HFF-Myc (cell line): ENCODE data around the gene LHPP.

ENCODE experiments used
- DNase-seq: peaks from one replicate; pipeline ENCODE4 v3.0.0-alpha.2; 2011; ENCODE audit warnings: low read depth; ENCODE audit errors: extremely low read depth
- H3K4me3 ChIP-seq: replicated peaks from 2 replicates; pipeline ENCODE4 v1.5.1; 2011; ENCODE audit warnings: low read depth, mild to moderate bottlenecking, control low read depth, low read length
- CTCF ChIP-seq: IDR thresholded peaks from 2 replicates; pipeline ENCODE4 v1.5.1; 2012; ENCODE audit warnings: mild to moderate bottlenecking, low read depth, low read length, control low read depth; ENCODE audit errors: missing control alignments

Gene LHPP

GRCh38 chr10:124486635-124487034, 25.0 kb downstream of the LHPP start:
- H3K4me3 ChIP-seq = no peak overlapping the region
- no peak for DNase-seq
- no peak for TF ChIP-seq CTCF

DNA sequence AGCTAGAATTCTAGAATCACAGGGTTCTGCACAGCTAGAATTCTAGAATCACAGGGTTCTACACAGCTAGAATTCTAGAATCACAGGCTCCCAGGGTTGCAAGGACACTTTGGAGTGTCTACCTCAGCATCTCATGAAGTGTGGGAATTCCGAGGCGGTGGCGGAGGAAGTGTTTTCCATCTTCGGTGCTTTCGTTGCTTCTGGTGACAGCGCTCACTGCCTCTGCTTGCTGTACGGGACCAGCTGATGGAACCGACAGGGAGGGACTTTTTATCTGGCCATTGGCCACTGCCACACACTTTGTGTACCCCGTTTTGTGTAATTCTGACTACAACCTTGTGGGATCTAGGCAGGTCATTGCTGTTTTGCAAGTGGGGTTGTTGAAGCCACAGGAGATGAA, 29.5 kb downstream of the LHPP start:
- no peak for TF ChIP-seq CTCF
- DNase-seq = no peak

GRCh38 chr10:124492266-124492665, 30.6 kb downstream of the LHPP start:
- TF ChIP-seq CTCF = no peak
- no peak for DNase-seq
- no peak overlapping the region for H3K4me3 ChIP-seq

More for the DNA sequence above, 29.5 kb downstream of the LHPP start:
- H3K4me3 ChIP-seq = no peak overlapping the region

DNA sequence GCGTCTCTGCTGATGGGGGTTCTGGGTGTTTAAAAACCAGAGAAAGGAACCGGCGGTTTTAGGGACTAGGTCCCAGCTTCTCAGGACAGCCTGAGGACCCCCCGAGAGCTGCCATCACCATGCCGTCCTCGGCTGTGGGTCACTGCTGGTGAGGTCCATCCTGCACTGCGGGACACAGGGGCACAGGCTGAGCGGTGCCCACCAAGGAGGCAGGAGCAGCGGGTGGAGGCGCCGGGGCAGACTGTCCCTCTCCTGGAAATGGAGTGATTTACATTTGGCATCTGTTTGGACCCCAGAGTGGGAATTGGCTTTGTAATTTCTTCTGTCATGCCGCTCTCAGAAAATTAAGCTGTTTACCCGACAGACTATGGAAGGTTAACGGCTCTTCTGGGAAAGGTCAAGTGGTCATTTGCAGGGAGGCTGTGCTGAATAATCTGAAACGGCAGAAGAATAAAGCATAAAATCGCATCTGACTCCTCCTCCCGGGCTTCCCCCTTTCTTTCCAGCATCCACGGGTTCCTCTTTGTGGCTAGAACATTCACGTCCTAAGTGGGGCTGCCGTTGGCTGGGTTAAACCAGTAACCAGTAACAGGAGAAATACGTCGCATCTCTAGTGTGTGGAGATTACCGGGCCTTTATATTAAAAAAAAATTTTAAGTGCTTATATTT, 31.7 kb downstream of the LHPP start:
- H3K4me3 ChIP-seq = no peak overlapping the region
- no peak for TF ChIP-seq CTCF
- no peak for DNase-seq

DNA sequence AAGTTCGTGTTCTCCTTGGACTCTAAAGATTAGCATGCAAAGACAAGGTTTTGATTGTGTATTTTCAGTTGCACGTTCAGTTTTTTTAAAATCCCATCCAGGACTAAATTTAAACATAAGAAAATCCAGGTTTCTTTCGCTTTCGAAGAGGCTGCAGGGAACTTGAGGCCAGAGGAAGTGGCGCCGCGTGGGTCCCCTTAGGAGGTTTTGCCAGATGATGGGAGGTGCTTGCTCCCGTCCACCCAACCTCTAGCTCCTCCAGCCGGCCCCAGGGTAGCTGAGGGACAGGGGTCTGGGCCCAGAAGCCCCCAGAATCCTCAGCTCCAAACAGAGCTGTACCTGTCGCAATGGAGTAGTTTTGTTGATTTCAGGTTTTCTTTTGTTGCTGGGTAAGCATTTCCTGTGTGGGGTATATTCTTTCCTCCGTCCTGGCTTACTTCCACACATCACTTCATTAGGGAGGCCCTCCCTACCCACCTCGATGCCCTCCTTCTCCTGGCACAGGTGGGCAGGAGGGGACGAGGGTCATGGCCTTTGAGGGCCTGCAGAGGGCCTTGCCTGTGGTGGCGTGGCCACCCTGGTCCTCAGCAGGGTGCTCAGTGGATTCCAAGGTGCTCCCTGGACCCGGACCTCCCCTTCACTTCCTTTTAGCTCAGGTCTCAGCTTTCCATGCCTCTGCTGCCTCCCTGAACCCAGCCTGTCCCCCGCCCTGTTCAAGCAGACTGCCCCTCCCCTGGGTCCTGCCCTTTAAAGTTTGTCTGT, 32.6 kb downstream of the LHPP start:
- no peak for TF ChIP-seq CTCF
- no peak overlapping the region for H3K4me3 ChIP-seq
- DNase-seq = no peak

DNA sequence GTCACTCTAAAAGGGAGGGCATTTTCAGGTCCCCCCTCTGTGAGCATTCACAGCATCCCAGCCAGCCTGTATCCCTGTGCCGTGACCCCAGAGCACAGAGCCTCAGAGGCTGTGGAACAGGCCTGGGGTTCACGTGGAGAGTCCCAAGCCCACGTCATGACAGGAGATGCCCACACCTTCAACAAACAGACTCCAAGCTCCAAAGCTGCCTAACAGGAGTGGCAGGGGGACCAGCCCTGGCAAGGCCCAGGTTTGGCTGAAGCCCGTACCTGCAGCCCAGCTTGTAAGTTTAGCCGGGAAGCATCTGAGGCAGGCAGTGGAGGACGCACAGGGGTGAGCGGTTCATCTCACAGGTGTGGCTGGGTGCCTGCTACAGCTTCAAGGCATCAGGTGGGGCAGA, 33.5 kb downstream of the LHPP start:
- TF ChIP-seq CTCF = no peak
- DNase-seq = no peak
- no peak overlapping the region for H3K4me3 ChIP-seq
